PC-3 (cell line): ENCODE results near the gene ARHGEF11.

ENCODE experiments used
- EZH2 ChIP-seq: fragments of 300-600 bp; sonication (generic); IDR thresholded peaks from one replicate; pipeline ENCODE4 v1.6.1; 2017; ENCODE audit warnings: antibody characterized with exemption, mild to moderate bottlenecking, low read length; ENCODE audit not compliant: unreplicated experiment
- EZH2phosphoT487 ChIP-seq: fragments of 300-600 bp; sonication (generic); IDR thresholded peaks from 2 replicates; pipeline ENCODE4 v1.6.1; 2018; ENCODE audit warnings: mild to moderate bottlenecking, antibody characterized with exemption, low read length, borderline replicate concordance
- TF ChIP-seq, protein P1 (sequence below): fragments of 300-600 bp; sonication (generic); conservative IDR thresholded peaks from 2 replicates; pipeline ENCODE4 v1.5.1; 2017; ENCODE audit warnings: antibody characterized with exemption, low read depth, mild to moderate bottlenecking, low read length

GRCh38 chr1:156998840-156999500 lies 46.6 kb downstream of the ARHGEF11 start:
- TF ChIP-seq, protein P1, sequence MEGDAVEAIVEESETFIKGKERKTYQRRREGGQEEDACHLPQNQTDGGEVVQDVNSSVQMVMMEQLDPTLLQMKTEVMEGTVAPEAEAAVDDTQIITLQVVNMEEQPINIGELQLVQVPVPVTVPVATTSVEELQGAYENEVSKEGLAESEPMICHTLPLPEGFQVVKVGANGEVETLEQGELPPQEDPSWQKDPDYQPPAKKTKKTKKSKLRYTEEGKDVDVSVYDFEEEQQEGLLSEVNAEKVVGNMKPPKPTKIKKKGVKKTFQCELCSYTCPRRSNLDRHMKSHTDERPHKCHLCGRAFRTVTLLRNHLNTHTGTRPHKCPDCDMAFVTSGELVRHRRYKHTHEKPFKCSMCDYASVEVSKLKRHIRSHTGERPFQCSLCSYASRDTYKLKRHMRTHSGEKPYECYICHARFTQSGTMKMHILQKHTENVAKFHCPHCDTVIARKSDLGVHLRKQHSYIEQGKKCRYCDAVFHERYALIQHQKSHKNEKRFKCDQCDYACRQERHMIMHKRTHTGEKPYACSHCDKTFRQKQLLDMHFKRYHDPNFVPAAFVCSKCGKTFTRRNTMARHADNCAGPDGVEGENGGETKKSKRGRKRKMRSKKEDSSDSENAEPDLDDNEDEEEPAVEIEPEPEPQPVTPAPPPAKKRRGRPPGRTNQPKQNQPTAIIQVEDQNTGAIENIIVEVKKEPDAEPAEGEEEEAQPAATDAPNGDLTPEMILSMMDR = no peak
- TF ChIP-seq EZH2phosphoT487 (no peak), EZH2 (no peak)
